H1 (cell line): ENCODE results near the gene JDP2. TPM values are rescaled to one million over a fixed set of nuclear protein-coding genes. Genes with fewer than 3 reads are reported as not detected.
A peak's percentile ranks its signal among the peaks of the same experiment; 100 is the strongest.

Experiments used
- CTCF ChIA-PET: fragments of 300-600 bp; sonication (Branson Sonifier 250); formaldehyde crosslinking; loops from one replicate; lab custom pipeline; 2021; ENCODE audit not compliant: partially characterized antibody; lab: Charles Lee
- POLR2A ChIA-PET: fragments of 300-600 bp; sonication (Branson Sonifier 250); formaldehyde crosslinking; loops from one replicate; lab custom pipeline; 2021; ENCODE audit warnings: inconsistent platforms; ENCODE audit not compliant: partially characterized antibody; lab: Charles Lee
- DNase-seq, 2 experiments: peaks; one replicate each; pipeline versions ENCODE4 v3.0.0 to v3.0.0-alpha.2; 2010 to 2022; ENCODE audit warnings: low spot score in 2 of 2, low read depth in 1 of 2, mixed read lengths in 1 of 2
- FAIRE-seq: peaks from 2 replicates; lab custom pipeline; 2011; peaks lifted over from hg19 to GRCh38; lab: Jason Lieb, UNC
- H2AFZ ChIP-seq: 2 replicates; pipeline ENCODE4 v1.8.1; 2012; ENCODE audit warnings: low read length, inconsistent platforms
- H2AK5ac ChIP-seq: 2 replicates; pipeline ENCODE4 v1.6.1; 2013; ENCODE audit warnings: low read depth, low read length
- H2BK120ac ChIP-seq: replicated peaks from 2 replicates; pipeline ENCODE3; 2013; ENCODE audit warnings: low read depth, low read length, inconsistent platforms
- H2BK12ac ChIP-seq: 2 replicates; pipeline ENCODE4 v1.6.1; 2013; ENCODE audit warnings: low read depth, low read length
- H2BK15ac ChIP-seq: 2 replicates; pipeline ENCODE4 v1.6.1; 2013; ENCODE audit warnings: low read length
- H2BK20ac ChIP-seq: 2 replicates; pipeline ENCODE4 v1.6.1; 2013; ENCODE audit warnings: low read length
- H2BK5ac ChIP-seq: 2 replicates; pipeline ENCODE4 v1.6.1; 2013; ENCODE audit warnings: low read depth, low read length
- H3K14ac ChIP-seq: 2 replicates; pipeline ENCODE4 v1.6.1; 2013; ENCODE audit warnings: inconsistent platforms; ENCODE audit not compliant: insufficient read length
- H3K18ac ChIP-seq: 2 replicates; pipeline ENCODE4 v1.6.1; 2013; ENCODE audit warnings: low read length; ENCODE audit errors: extremely low read depth
- H3K23ac ChIP-seq: 2 replicates; pipeline ENCODE4 v1.6.1; 2013; ENCODE audit warnings: inconsistent platforms; ENCODE audit not compliant: insufficient read length
- H3K23me2 ChIP-seq: 2 replicates; pipeline ENCODE4 v1.6.1; 2013; ENCODE audit warnings: low read depth, low read length
- H3K27ac ChIP-seq: 2 replicates; pipeline ENCODE4 v1.6.1; 2011; ENCODE audit warnings: low read depth, low read length, inconsistent platforms
- H3K27me3 ChIP-seq, 4 experiments: replicated peaks in 1 of 4; 1 replicate in 1 of 4; 2 replicates in 3 of 4; pipeline versions ENCODE4 v1.6.1 to v1.8.1; 2011 to 2013; ENCODE audit warnings: low read length in 3 of 4, mild to moderate bottlenecking in 3 of 4, inconsistent platforms in 2 of 4, mixed read lengths in 2 of 4, moderate library complexity in 1 of 4; ENCODE audit not compliant: control insufficient read depth in 3 of 4, insufficient read depth in 3 of 4; ENCODE audit errors: extremely low read depth in 1 of 4
- H3K36me3 ChIP-seq, 4 experiments: 2 replicates each; pipeline versions ENCODE4 v1.6.1 to v1.8.1; 2011 to 2013; ENCODE audit warnings: mild to moderate bottlenecking in 4 of 4, low read length in 3 of 4, moderate library complexity in 2 of 4, control low read depth in 1 of 4, inconsistent platforms in 1 of 4; ENCODE audit not compliant: insufficient read depth in 4 of 4, control insufficient read depth in 2 of 4
- H3K4ac ChIP-seq: replicated peaks from 2 replicates; pipeline ENCODE3; 2013; ENCODE audit warnings: low read length, low read depth, mixed read lengths, inconsistent platforms; ENCODE audit not compliant: insufficient read length
- H3K4me1 ChIP-seq, 4 experiments: replicated peaks in 1 of 4; 1 replicate in 1 of 4; 2 replicates in 3 of 4; pipeline versions ENCODE4 v1.6.1 to v1.8.1; 2011 to 2013; ENCODE audit warnings: low read length in 3 of 4, inconsistent platforms in 2 of 4, mixed read lengths in 1 of 4; ENCODE audit not compliant: insufficient read depth in 4 of 4, control insufficient read depth in 3 of 4
- H3K4me2 ChIP-seq, 2 experiments: 2 replicates each; pipeline versions ENCODE4 v1.6.1 to v1.8.1; 2011 to 2013; ENCODE audit warnings: low read depth in 2 of 2, low read length in 2 of 2, control low read depth in 1 of 2, inconsistent platforms in 1 of 2, mild to moderate bottlenecking in 1 of 2; ENCODE audit not compliant: insufficient read depth in 1 of 2
- H3K4me3 ChIP-seq, 4 experiments: fragments of 200-600, 300-600 bp in 1 of 4; sonication (generic), shearing (Covaris generic), sonication (Bioruptor Twin) in 1 of 4; 2 replicates each; pipeline versions ENCODE4 v1.5.1 to v1.8.1; 2011 to 2016; ENCODE audit warnings: low read length in 4 of 4, low read depth in 3 of 4, control low read depth in 2 of 4, inconsistent platforms in 2 of 4, mild to moderate bottlenecking in 2 of 4, mixed read lengths in 1 of 4, moderate library complexity in 1 of 4; ENCODE audit not compliant: insufficient read depth in 2 of 4; ENCODE audit errors: extremely low read depth in 1 of 4
- H3K56ac ChIP-seq: replicated peaks from 2 replicates; pipeline ENCODE3; 2013; ENCODE audit warnings: low read depth, mild to moderate bottlenecking, mixed read lengths, low read length, inconsistent platforms; ENCODE audit not compliant: insufficient read length
- H3K79me1 ChIP-seq: 2 replicates; pipeline ENCODE4 v1.6.1; 2013; ENCODE audit warnings: low read depth, low read length, control low read depth
- H3K79me2 ChIP-seq, 2 experiments: 2 replicates each; pipeline versions ENCODE4 v1.6.1 to v1.8.1; 2012 to 2013; ENCODE audit warnings: low read length in 2 of 2, mild to moderate bottlenecking in 2 of 2, inconsistent platforms in 1 of 2; ENCODE audit not compliant: insufficient read depth in 2 of 2, control insufficient read depth in 1 of 2
- H3K9ac ChIP-seq, 4 experiments: replicated peaks in 1 of 4; 1 replicate in 1 of 4; 2 replicates in 3 of 4; pipeline versions ENCODE4 v1.6.1 to v1.8.1; 2011 to 2013; ENCODE audit warnings: low read depth in 3 of 4, low read length in 3 of 4, control low read depth in 2 of 4, mild to moderate bottlenecking in 2 of 4, moderate library complexity in 2 of 4, inconsistent platforms in 1 of 4; ENCODE audit errors: extremely low read depth in 1 of 4
- H3K9me3 ChIP-seq, 2 experiments: 2 replicates each; pipeline versions ENCODE4 v1.6.1 to v1.8.1; 2012 to 2013; ENCODE audit warnings: mild to moderate bottlenecking in 2 of 2, moderate library complexity in 2 of 2, control low read depth in 1 of 2, inconsistent platforms in 1 of 2, low read depth in 1 of 2, low read length in 1 of 2, mixed read lengths in 1 of 2; ENCODE audit not compliant: insufficient read depth in 2 of 2
- H4K20me1 ChIP-seq, 2 experiments: replicated peaks in 1 of 2; 2 replicates each; pipeline versions ENCODE3 to v1.8.1; 2011 to 2013; ENCODE audit warnings: inconsistent platforms in 2 of 2, low read length in 2 of 2, mild to moderate bottlenecking in 1 of 2; ENCODE audit not compliant: insufficient read depth in 2 of 2, control insufficient read depth in 1 of 2
- H4K5ac ChIP-seq: 2 replicates; pipeline ENCODE4 v1.6.1; 2013; ENCODE audit warnings: low read length, low read depth, mixed read lengths, inconsistent platforms; ENCODE audit not compliant: insufficient read length
- H4K8ac ChIP-seq: 2 replicates; pipeline ENCODE4 v1.8.0; 2013; ENCODE audit warnings: mild to moderate bottlenecking, moderate library complexity, low read length, inconsistent platforms; ENCODE audit not compliant: insufficient read depth; ENCODE audit errors: extremely low read depth
- H4K91ac ChIP-seq: replicated peaks from 2 replicates; pipeline ENCODE3; 2013; ENCODE audit warnings: low read length, mixed read lengths, inconsistent platforms; ENCODE audit not compliant: insufficient read length
- BRCA1 ChIP-seq: IDR thresholded peaks from 2 replicates; pipeline ENCODE4 v1.6.1; 2012; ENCODE audit warnings: low read depth, low read length, improper control_type of control experiment
- NANOG ChIP-seq: IDR thresholded peaks from 2 replicates; pipeline ENCODE4 v1.6.1; 2011; ENCODE audit warnings: low read length, low read depth, mild to moderate bottlenecking, inconsistent platforms; ENCODE audit not compliant: insufficient read depth, poor library complexity, severe bottlenecking
- POU5F1 ChIP-seq: IDR thresholded peaks from 2 replicates; pipeline ENCODE4 v1.6.1; 2011; ENCODE audit warnings: low read depth, mild to moderate bottlenecking, low read length, moderate library complexity
- RAD21 ChIP-seq, 2 experiments: IDR thresholded peaks in 1 of 2; conservative IDR thresholded peaks in 1 of 2; 2 replicates each; pipeline ENCODE4 v1.6.1; 2011; ENCODE audit warnings: low read depth in 2 of 2, low read length in 2 of 2, improper control_type of control experiment in 1 of 2, inconsistent platforms in 1 of 2, mild to moderate bottlenecking in 1 of 2, moderate library complexity in 1 of 2
- RBBP5 ChIP-seq: IDR thresholded peaks from 2 replicates; pipeline ENCODE4 v1.7.1; 2012; ENCODE audit warnings: low read depth, mild to moderate bottlenecking, inconsistent platforms, low read length, moderate library complexity, borderline replicate concordance
- SIRT6 ChIP-seq: IDR thresholded peaks from one replicate; pipeline ENCODE4 v1.7.1; 2012; ENCODE audit warnings: low read length, inconsistent platforms
- SIX5 ChIP-seq: IDR thresholded peaks from 2 replicates; pipeline ENCODE4 v1.6.1; 2011; ENCODE audit warnings: mild to moderate bottlenecking, low read depth, low read length
- TCF12 ChIP-seq: IDR thresholded peaks from 2 replicates; pipeline ENCODE4 v1.6.1; 2011; ENCODE audit warnings: low read depth, mild to moderate bottlenecking, low read length
- WGBS, 2 experiments: shearing (Covaris generic) in 1 of 2; methylation state at CpG; one replicate each; pipeline versions ENCODE4 v1.1.6 to v1.1.7; 2013 to 2015; ENCODE audit warnings: low lambda C conversion rate in 2 of 2, mixed read lengths in 2 of 2, inconsistent platforms in 1 of 2, low coverage in 1 of 2, missing lambda C conversion rate in 1 of 2; ENCODE audit not compliant: insufficient replicate concordance in 2 of 2, insufficient coverage in 1 of 2, insufficient read length in 1 of 2; ENCODE audit errors: extremely low coverage in 1 of 2, missing lambda C conversion rate in 1 of 2; 5-methylcytosine and 5-hydroxymethylcytosine counted together
- polyA plus RNA-seq, 7 experiments: library from polyadenylated mRNA; depleted of rRNA in 3 of 7; stranded (reverse) in 5 of 7; unstranded in 2 of 7; fragments of >200 nt in 5 of 7; fragments of 200-250 nt in 2 of 7; gene quantifications; 1 replicate in 5 of 7; 2 replicates in 1 of 7; 4 replicates in 1 of 7; pipeline versions ENCODE4 v1.2.1 to v1.2.3, GENCODE V29; 2011 to 2013; ENCODE audit warnings: missing spikeins in 2 of 7, mixed read lengths in 2 of 7
- total RNA-seq: library from RNA; stranded (reverse); fragmentation: NEBNext Ultra II Directional; extraction: Animal tissue kit (Norgen Biotek cat#: 25700); gene quantifications from 2 replicates; pipeline ENCODE4 v1.2.1, GENCODE V29; 2021
- TF ChIP-seq, protein P1 (sequence below): IDR thresholded peaks from 2 replicates; pipeline ENCODE4 v1.6.1; 2011; ENCODE audit warnings: low read length, improper control_type of control experiment
- TF ChIP-seq, protein P2 (sequence below): IDR thresholded peaks from 2 replicates; pipeline ENCODE4 v1.6.1; 2012; ENCODE audit warnings: inconsistent platforms

JDP2 gene
- total and polyA plus RNA-seq, 2 of the 8 experiments (the other 6 are each of a cell fraction or from before 2014, with no cell fraction given): 8.9 to 27.2 TPM

DNA sequence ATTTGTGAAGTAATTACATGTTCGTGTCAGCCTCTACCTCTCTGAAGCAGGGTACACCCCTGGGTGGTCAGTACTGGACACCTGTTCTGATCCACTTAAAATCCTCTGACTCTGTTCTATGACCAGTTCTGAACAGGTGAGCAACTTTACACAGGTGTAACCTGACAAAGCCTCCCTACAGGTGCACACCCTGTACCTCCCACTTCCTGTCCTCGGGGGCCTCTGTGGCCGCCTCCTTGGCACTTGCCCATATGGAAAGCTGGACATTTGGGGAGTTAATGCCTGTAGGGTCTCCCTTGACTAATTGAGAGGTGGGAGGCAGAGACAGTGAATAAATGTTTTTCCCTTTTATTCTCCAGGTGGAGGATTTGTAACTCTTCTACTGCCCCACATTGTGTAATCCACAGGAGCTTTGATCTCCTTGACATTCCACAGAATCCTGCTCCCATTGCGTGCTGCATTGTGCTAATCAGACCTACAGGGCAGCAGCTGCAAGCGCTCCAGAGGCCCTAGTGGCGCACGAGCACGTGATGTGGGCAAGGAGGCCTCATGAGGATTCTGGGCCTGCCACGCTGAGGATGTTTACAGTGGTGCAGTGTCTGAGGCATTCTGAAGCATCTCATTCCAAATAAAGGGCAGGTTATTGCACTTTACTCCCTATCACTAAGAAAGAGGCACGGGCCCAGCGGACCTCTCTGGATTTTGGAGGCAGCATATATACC lies 48.6 kb downstream of the JDP2 start:
- Histone ChIP-seq H3K9ac (no peak overlapping the region), H3K79me2 (no peaks in the 10 kb centered on the region), H2BK15ac (peak overlapping the region; percentile 53; the same call in 1 of the 2 replicates), H3K23me2 (no peaks in the 10 kb centered on the region), H2BK12ac (no peak overlapping the region), H3K79me1 (no peaks in the 10 kb centered on the region), H3K36me3 (peaks cover 0 to 10% (median 1%) of the 10 kb centered on the region in 4 experiments; a peak in 4 of 8 replicates), H2BK120ac (no peak overlapping the region), H3K27ac (no peak overlapping the region), H2AK5ac (no peak overlapping the region), H2BK20ac (no peak overlapping the region), H2BK5ac (no peak overlapping the region), H3K27me3 (0 out of 7 replicates have a peak, but pooled peaks cover 0 to 2% (median 0%) of the 10 kb centered on the region in 4 experiments), H3K4ac (no peak overlapping the region), H4K5ac (no peak overlapping the region), H3K14ac (no peak overlapping the region), H3K23ac (no peak overlapping the region), H3K4me3 (no peak overlapping the region), H3K4me2 (no peak overlapping the region), H3K9me3 (no peaks in the 10 kb centered on the region), H3K56ac (no peak overlapping the region), H4K20me1 (no peaks in the 10 kb centered on the region), H4K91ac (peak overlapping the region; percentile 25), H4K8ac (no peak overlapping the region), H2AFZ (no peak overlapping the region), H3K4me1 (peaks cover 5 to 15% (median 7%) of the 10 kb centered on the region in 4 experiments), H3K18ac (peak overlapping the region; percentile 51; the same call in 1 of the 2 replicates)
- no peak for FAIRE-seq
- ChIA-PET POLR2A (interaction anchor here (0.6 to 1.9 kb wide), 8 partner anchors 10 to 156 kb away, joined by 3 to 7 read pairs (median 4); partner anchors contain the start of gene JDP2), CTCF (interaction anchor here (0.7 to 2.7 kb wide), 13 partner anchors 10 to 173 kb away, joined by 3 to 13 read pairs (median 4); no protein-coding TSS in a partner anchor)
- 78% methylated on average over 11 of the region's 11 CpGs; no CpG with 5 or more reads in 1 of the 2 experiments for WGBS, 2 experiments
- no peak for DNase-seq
- TF ChIP-seq SIRT6 (no peak), RAD21 (IDR thresholded peaks at IDR 0.05 in 1 of 2, conservative IDR thresholded peaks at IDR 0.05 in 1 of 2; ENCODE audit: low read depth in 2 of 2, low read length in 2 of 2) (peak; percentile 3 to 7; a peak in 1 of 4 replicates), RBBP5 (no peak), POU5F1 (no peak), SIX5 (no peak), NANOG (no peak), BRCA1 (no peak), TCF12 (no peak)
- TF ChIP-seq, protein P1, sequence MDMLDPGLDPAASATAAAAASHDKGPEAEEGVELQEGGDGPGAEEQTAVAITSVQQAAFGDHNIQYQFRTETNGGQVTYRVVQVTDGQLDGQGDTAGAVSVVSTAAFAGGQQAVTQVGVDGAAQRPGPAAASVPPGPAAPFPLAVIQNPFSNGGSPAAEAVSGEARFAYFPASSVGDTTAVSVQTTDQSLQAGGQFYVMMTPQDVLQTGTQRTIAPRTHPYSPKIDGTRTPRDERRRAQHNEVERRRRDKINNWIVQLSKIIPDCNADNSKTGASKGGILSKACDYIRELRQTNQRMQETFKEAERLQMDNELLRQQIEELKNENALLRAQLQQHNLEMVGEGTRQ: no peak
- TF ChIP-seq, protein P2, sequence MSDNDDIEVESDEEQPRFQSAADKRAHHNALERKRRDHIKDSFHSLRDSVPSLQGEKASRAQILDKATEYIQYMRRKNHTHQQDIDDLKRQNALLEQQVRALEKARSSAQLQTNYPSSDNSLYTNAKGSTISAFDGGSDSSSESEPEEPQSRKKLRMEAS: 0 out of 2 replicates have a peak, but pooled peaks have one; percentile 33
